CD8-positive, alpha-beta memory T cell (primary cell): ENCODE measurements around the gene CT45A10. TPM values are rescaled to one million over a fixed set of nuclear protein-coding genes. Genes with fewer than 3 reads are reported as not detected.

Source experiments
- polyA plus RNA-seq: library from polyadenylated mRNA; unstranded; fragments of 300-500 nt; fragmentation: Illumina TruSeq; gene quantifications from one replicate; pipeline ENCODE4 v1.2.3, GENCODE V29; 2021
- total RNA-seq, 2 experiments: library from RNA; stranded (reverse); gene quantifications; one replicate each; pipeline ENCODE4 v1.2.3, GENCODE V29; 2021

The CT45A10 gene
- total and polyA plus RNA-seq, 3 experiments from 2014 or later, result not detected

Other genes starting within 250 kb of the CT45A10 start
- not detected for gene CT45A1, start 179.8 kb downstream of the CT45A10 start, total RNA-seq
- gene CT45A1, start 179.8 kb downstream of the CT45A10 start, polyA plus RNA-seq, result not detected
- gene CT45A3, start 125.3 kb downstream of the CT45A10 start, total RNA-seq, result not detected
- not detected for gene CT45A3, start 125.3 kb downstream of the CT45A10 start, polyA plus RNA-seq
- not detected for gene CT45A5, start 107.9 kb downstream of the CT45A10 start, total RNA-seq
- gene CT45A5, start 107.9 kb downstream of the CT45A10 start, polyA plus RNA-seq, result not detected
- gene CT45A6, start 90.7 kb downstream of the CT45A10 start, total RNA-seq, result not detected
- gene CT45A6, start 90.7 kb downstream of the CT45A10 start, polyA plus RNA-seq, result not detected
- gene CT45A2, start 73.4 kb downstream of the CT45A10 start, total RNA-seq, result not detected
- not detected for gene CT45A2, start 73.4 kb downstream of the CT45A10 start, polyA plus RNA-seq
- gene CT45A7, start 56.2 kb downstream of the CT45A10 start, total RNA-seq, result not detected
- not detected for gene CT45A7, start 56.2 kb downstream of the CT45A10 start, polyA plus RNA-seq
- gene CT45A8, start 38.9 kb downstream of the CT45A10 start, total RNA-seq, result not detected
- gene CT45A8, start 38.9 kb downstream of the CT45A10 start, polyA plus RNA-seq, result not detected
- gene CT45A9, start 21.6 kb downstream of the CT45A10 start, total RNA-seq, result not detected
- not detected for gene CT45A9, start 21.6 kb downstream of the CT45A10 start, polyA plus RNA-seq
- gene SAGE1, start 272 bp upstream of the CT45A10 start, total RNA-seq, result not detected
- not detected for gene SAGE1, start 272 bp upstream of the CT45A10 start, polyA plus RNA-seq
- 10 to 100 TPM; 27.6 to 28.4 TPM for gene MMGT1, start 80.5 kb upstream of the CT45A10 start, total RNA-seq
- 8.2 TPM for gene MMGT1, start 80.5 kb upstream of the CT45A10 start, polyA plus RNA-seq
- 10 to 100 TPM; 14.9 to 16.2 TPM for gene SLC9A6, start 92.0 kb upstream of the CT45A10 start, total RNA-seq
- gene SLC9A6, start 92.0 kb upstream of the CT45A10 start, polyA plus RNA-seq, result 18.0 TPM